ENCODE data around the gene DPP10.

The DPP10 gene

GRCh38 chr2:115277366-115277765 lies 834.9 kb downstream of the DPP10 start:
- DNase-seq (ENCODE audit: low spot score) = no peak

GRCh38 chr2:115285416-115285815 lies 843.0 kb downstream of the DPP10 start:
- no peak for DNase-seq (ENCODE audit: low spot score)

- no peak for DNase-seq (ENCODE audit: low spot score)
Observed at GRCh38 chr2:115290478-115290877, 848.0 kb downstream of the DPP10 start.

- no peak for DNase-seq (ENCODE audit: low spot score)
Observed at GRCh38 chr2:115292742-115293141, 850.3 kb downstream of the DPP10 start.

- DNase-seq (ENCODE audit: low spot score) = no peak
Observed at GRCh38 chr2:115294999-115295398, 852.6 kb downstream of the DPP10 start.

- DNase-seq (ENCODE audit: low spot score) = no peak
Observed at GRCh38 chr2:115297056-115297455, 854.6 kb downstream of the DPP10 start.

- DNase-seq (ENCODE audit: low spot score) = no peak
Observed at GRCh38 chr2:115299199-115299598, 856.8 kb downstream of the DPP10 start.

GRCh38 chr2:115305712-115306111 lies 863.3 kb downstream of the DPP10 start:
- DNase-seq (ENCODE audit: low spot score) = no peak

- DNase-seq (ENCODE audit: low spot score) = no peak
Observed at GRCh38 chr2:115314119-115314518, 871.7 kb downstream of the DPP10 start.

GRCh38 chr2:115327061-115327460 lies 884.6 kb downstream of the DPP10 start:
- DNase-seq (ENCODE audit: low spot score) = no peak

- DNase-seq (ENCODE audit: low spot score) = no peak
Observed at GRCh38 chr2:115359550-115359949, 917.1 kb downstream of the DPP10 start.

GRCh38 chr2:115364093-115364492 lies 921.7 kb downstream of the DPP10 start:
- no peak for DNase-seq (ENCODE audit: low spot score)

GRCh38 chr2:115369400-115369799 lies 927.0 kb downstream of the DPP10 start:
- DNase-seq (ENCODE audit: low spot score) = no peak

GRCh38 chr2:115374981-115375380 lies 932.5 kb downstream of the DPP10 start:
- DNase-seq (ENCODE audit: low spot score) = no peak

GRCh38 chr2:115384399-115384798 lies 942.0 kb downstream of the DPP10 start:
- no peak for DNase-seq (ENCODE audit: low spot score)

- no peak for DNase-seq (ENCODE audit: low spot score)
Observed at GRCh38 chr2:115386465-115386864, 944.0 kb downstream of the DPP10 start.

GRCh38 chr2:115389024-115389423 lies 946.6 kb downstream of the DPP10 start:
- DNase-seq (ENCODE audit: low spot score) = no peak

- DNase-seq (ENCODE audit: low spot score) = no peak
Observed at GRCh38 chr2:115389898-115390565, 947.6 kb downstream of the DPP10 start.

GRCh38 chr2:115396579-115396978 lies 954.1 kb downstream of the DPP10 start:
- no peak for DNase-seq (ENCODE audit: low spot score)

- no peak for DNase-seq (ENCODE audit: low spot score)
Observed at GRCh38 chr2:115400940-115401339, 958.5 kb downstream of the DPP10 start.

- no peak for DNase-seq (ENCODE audit: low spot score)
Observed at GRCh38 chr2:115412501-115412900, 970.1 kb downstream of the DPP10 start.

GRCh38 chr2:115413791-115414190 lies 971.4 kb downstream of the DPP10 start:
- DNase-seq (ENCODE audit: low spot score) = no peak

- DNase-seq (ENCODE audit: low spot score) = no peak
Observed at GRCh38 chr2:115414466-115414865, 972.0 kb downstream of the DPP10 start.

GRCh38 chr2:115422004-115422634 lies 979.7 kb downstream of the DPP10 start:
- no peak for DNase-seq (ENCODE audit: low spot score)
